ENCODE results near the gene MBNL2.

DNA sequence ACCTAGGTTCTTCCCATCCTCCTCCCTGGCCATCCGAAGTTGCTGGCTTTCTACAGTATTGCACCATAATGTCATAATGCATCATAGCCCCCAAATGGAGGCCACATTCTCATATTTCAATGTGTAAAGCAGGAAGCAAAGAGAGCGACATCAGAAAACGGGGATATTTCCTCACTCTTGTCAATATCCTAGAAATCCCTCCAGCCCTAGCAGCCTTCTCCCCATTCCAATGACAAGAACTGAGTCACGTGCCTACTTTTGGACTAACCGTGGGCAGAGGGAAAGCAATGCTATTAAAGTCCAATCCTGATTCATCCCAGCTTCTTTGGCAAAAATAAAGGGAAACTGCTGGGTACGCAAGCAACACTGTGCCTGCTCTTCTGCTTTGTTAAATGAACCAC is 207.5 kb downstream of the MBNL2 start:
- TF ChIP-seq, protein P1, sequence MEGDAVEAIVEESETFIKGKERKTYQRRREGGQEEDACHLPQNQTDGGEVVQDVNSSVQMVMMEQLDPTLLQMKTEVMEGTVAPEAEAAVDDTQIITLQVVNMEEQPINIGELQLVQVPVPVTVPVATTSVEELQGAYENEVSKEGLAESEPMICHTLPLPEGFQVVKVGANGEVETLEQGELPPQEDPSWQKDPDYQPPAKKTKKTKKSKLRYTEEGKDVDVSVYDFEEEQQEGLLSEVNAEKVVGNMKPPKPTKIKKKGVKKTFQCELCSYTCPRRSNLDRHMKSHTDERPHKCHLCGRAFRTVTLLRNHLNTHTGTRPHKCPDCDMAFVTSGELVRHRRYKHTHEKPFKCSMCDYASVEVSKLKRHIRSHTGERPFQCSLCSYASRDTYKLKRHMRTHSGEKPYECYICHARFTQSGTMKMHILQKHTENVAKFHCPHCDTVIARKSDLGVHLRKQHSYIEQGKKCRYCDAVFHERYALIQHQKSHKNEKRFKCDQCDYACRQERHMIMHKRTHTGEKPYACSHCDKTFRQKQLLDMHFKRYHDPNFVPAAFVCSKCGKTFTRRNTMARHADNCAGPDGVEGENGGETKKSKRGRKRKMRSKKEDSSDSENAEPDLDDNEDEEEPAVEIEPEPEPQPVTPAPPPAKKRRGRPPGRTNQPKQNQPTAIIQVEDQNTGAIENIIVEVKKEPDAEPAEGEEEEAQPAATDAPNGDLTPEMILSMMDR (conservative IDR thresholded peaks at IDR 0.05; ENCODE audit: low read depth, low read length) = no peak
- no peak for TF ChIP-seq RAD21 (IDR thresholded peaks at IDR 0.05; ENCODE audit: low read length)

Measured in IMR-90 (cell line).